Measurements from ENCODE around the gene MYH15.

MYH15 gene

GRCh38 chr3:108510496-108510895, at the start of gene MYH15:
MYH15 (minus strand) TSS chr3:108510596; CDS start chr3:108510530, 66 bp downstream.
- DNase-seq: no peak

GRCh38 chr3:108555966-108556581, 45.7 kb upstream of the MYH15 start:
- no peak for DNase-seq

GRCh38 chr3:108554913-108555571, 44.6 kb upstream of the MYH15 start:
- no peak for DNase-seq

DNA sequence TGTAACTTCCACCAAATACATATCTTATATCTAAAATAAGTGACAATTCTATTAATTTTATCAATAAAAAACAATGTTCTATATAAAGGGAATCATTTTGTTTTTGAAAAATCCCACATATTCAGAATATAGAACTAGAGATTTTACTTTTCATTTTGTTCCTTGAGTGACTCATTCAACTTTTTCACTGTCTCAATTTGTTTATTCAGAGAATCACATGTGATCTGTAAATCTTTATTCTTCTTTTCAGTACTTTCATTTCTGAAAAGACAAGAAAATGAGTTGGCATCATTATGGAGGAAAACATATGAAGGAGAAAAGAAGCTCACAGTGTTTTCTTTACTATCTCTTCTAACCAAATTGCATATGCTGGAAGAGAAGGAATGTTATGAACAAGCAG, 43.8 kb upstream of the MYH15 start:
- no peak for DNase-seq

DNA sequence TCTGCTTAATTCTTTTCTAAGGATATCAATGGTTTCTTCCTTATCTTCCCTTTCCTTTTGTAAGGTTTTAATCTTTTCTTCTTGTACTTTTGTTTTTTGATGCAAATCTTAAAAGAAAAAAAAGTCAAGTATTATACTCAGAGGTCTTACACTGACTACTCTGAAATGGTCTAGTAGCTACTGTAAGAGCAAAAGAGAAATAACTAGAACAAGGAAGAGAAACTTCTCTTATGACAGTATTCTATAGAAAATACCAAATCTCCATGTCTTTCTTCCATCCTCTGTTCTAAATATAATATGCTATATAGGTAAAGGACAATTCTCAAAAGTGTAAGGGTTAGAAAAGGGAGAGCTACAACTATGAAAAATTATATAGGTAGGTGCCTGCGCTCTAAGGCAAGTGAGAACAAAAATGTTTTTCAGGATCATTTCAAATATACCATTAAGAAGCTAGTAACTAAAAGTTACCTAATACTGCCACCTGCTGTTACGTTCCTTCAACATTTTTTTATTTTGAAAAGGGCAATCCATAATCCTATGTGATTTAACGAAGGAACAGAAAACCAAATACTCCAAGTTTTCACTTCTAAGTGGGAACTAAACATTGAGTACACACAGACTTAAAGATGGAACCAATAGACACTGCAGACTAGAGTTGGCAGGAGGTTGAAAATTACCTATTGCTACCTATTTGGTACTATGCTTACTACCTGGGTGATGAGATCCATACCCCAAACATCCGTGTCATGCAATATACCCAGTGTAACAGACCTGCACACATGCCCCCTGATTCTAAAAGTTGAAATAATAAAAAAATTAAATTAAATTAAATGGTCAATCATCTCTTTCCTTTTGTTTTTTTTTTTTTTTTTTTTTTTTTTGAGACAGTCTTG, 42.1 kb upstream of the MYH15 start:
- peak; percentile 15 for DNase-seq

DNA sequence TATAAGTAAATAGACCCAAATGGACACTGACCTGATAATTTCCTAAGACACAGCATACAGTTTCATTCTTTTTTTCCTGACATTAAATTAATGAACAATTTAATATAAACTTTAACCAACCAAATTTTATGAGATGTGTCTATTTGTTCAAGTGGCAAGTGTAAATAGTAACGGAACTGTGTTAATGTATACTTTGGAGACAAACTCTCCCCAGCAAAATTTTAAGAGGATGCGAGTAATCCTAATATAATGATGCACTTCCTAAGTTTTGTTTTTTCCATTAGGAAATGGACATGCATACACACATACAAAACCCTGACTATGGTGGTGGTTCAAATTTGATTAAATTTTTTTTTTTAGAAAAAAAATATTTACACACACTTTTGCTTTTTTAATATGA, 38.5 kb upstream of the MYH15 start:
- no peak for DNase-seq

DNA sequence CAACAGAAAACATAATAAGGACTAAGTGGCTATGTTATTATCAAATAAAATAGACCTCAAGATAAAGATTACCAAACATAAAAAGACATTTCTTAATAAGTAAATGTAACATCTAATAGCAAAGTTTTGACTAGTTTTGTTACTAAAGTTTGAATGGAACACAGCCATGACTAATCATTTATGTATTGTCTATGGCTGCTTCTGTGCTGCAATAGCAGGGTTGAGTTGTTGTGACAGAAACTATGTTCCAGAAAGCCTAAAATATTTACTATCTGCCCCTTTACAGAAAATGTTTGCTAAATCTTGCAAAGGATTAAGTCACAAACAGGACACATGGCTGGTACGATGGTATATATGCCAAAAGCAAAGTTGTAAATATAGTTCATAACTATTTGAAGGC, 37.9 kb upstream of the MYH15 start:
- DNase-seq: no peak

GRCh38 chr3:108546692-108547091, 36.3 kb upstream of the MYH15 start:
- no peak for DNase-seq

GRCh38 chr3:108546247-108546646, 35.9 kb upstream of the MYH15 start:
- no peak for DNase-seq

DNA sequence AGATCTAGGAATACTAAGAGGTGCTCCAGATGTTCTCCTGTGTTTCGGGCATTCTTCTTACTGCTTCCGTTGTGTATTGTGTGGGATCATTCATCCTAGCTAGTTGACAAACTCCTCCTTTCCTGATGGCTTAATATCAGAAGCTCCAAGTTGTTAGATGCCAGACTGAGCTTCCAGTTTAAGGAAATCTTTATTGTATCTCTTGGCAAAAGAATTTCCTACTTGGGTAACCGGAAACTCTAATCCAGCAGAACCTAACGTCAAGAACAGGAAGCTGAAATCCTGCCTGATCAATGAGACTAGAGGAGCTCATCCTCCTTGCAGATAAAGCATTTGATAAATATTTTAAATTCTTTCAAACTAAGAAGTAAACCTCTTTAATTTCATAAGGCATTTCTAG, 27.7 kb upstream of the MYH15 start:
- no peak for DNase-seq

- no peak for DNase-seq
Measured at GRCh38 chr3:108528459-108529252, 18.3 kb upstream of the MYH15 start.

DNA sequence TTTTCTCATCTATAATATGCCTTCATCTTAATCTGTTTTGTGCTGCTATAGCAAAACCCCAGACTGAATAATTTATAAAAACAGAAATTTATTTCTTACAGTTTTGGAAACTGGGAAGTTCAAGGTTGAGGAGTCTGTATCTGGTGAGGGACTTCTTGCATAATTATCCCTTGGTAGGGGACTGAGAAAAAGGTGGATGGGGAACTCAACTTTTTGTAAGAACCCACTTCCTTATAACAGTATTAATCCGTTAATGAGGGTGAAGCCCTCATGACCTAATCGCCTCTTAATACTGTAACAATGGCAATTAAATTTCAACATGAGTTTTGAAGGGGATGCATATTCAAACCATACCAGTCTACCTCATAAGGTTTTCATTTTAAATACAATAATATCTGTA, 17.4 kb upstream of the MYH15 start:
- DNase-seq: no peak

GRCh38 chr3:108527109-108527508, 16.7 kb upstream of the MYH15 start:
- no peak for DNase-seq

GRCh38 chr3:108525971-108526370, 15.6 kb upstream of the MYH15 start:
- DNase-seq: no peak

GRCh38 chr3:108525256-108525655, 14.9 kb upstream of the MYH15 start:
- DNase-seq: no peak

DNA sequence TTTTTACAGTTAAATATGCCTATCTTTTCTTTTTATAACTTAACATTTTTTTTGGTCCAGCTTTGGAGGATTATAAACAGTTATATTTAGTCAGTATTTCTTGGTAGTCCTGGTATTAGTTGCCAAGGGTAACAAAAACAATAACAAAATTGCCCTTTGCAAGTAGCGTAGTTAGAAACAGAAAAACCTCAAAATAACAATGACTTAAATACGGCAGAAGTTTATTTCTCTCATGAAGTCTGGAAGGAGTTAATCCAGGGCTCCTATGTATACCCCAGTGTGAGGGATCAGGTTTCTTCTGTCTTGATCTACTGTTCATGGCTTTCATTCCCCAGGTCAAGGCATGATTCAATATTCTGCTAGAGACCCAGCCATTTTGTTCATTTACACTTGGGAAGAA, 14.1 kb upstream of the MYH15 start:
- DNase-seq: no peak

DNA sequence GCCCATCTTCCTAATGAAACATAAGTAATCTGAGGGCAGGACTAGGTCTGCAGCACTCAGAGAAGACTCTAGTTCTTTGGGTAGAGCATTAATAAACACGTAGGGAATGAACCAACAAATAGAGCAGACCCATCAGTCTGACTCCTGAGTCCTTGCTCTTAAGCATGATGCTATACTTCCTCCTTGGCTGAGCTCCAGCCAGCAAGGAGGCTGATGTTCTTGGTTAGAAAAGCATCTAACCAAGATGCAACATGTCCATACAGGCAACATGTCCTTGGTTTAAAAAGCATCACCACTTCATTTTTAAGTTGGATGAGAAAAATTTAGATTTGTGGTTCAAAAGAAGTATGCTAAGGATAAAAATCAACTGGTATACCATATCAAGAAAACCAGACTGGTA, 8.5 kb upstream of the MYH15 start:
- DNase-seq: no peak

DNA sequence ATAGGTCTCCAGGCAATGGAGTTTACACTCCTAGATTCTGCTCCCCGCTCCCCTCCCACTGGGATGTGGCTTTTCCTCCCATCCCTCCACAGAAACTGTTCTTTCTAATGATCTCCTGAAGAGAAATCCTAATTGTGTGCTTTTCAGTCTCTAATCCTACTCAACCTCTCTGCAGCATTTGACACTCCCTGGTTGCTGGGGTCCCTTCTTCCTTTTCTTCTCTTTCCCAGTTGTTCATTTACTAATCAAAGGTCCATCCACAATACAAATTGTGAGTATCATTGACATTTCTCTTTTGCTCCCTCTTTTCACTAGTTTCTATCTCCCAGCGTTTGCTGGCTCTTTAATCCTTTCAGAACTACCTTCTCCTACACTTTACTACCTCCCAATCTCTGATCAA, 6.5 kb upstream of the MYH15 start:
- no peak for DNase-seq

- DNase-seq: no peak
Measured at GRCh38 chr3:108513961-108514360, 3.6 kb upstream of the MYH15 start.

DNA sequence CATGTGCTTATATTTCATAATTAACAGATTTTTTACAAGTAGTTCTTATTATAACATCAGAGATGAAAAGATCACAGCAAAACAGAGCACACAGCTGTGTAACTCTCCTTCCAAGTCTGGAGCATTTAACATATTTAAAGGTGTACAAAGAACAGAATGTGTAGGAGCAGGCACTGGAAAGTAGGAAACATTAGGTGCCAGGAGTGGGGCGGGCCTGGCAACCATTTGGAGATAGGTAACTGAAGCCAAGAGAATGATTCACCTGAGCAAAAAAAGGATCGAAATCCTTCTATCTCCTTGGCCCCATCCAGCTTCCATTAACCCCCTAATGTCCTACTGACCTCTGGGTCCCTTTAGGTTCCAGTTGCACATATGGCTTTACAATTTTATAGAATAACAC, 2.3 kb upstream of the MYH15 start:
- DNase-seq: no peak

GRCh38 chr3:108511490-108511889, 1.1 kb upstream of the MYH15 start:
- DNase-seq: no peak

GRCh38 chr3:108511055-108511454, 659 bp upstream of the MYH15 start:
- no peak for DNase-seq

- no peak for DNase-seq
Measured at GRCh38 chr3:108509871-108510270, 525 bp downstream of the MYH15 start.
